GM21526 (cell line): ENCODE measurements around the gene C3orf70.

Source experiments
- ATAC-seq: cut with Tn5 transposase; IDR thresholded peaks from one replicate; pipeline ENCODE4 v1.9.1; 2021; ENCODE audit warnings: moderate library complexity; ENCODE audit not compliant: unreplicated experiment, low FRiP score

Gene C3orf70

DNA sequence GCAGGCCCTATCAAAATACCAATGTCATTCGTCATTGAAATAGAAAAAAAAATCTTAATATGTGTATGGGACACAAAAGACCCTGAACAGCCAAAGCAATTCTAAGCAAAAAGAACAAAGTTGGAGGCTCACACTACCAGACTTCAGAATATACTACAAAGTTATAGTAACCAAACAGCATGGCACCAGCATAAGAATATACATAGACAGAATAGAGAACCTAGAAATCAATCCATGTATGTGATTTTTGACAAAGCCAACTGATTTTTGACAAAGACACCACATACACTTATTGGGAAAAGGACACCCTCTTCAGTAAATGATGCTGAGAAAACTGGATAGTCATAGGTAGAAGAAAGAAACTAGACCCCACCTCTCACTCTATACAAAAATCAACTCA lies 95.0 kb downstream of the C3orf70 start:
- no peak for ATAC-seq

DNA sequence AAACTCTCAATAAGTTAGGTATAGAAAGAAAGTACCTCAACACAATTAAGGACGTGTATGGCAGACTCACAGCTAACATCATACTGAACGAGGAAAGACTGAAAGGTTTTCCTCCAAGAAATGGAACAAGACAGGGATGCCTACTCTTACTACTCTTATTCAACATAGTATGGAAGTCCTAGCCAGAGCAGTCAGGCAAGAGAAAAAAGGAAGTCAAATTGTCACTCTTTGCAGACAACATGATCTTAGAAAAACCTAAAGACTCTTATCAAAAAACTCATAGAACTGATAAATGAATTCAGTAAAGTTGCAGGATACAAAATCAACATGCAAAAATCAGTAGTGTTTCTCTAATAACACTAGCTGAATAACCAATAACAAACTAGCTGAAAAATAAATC lies 96.0 kb downstream of the C3orf70 start:
- no peak for ATAC-seq

DNA sequence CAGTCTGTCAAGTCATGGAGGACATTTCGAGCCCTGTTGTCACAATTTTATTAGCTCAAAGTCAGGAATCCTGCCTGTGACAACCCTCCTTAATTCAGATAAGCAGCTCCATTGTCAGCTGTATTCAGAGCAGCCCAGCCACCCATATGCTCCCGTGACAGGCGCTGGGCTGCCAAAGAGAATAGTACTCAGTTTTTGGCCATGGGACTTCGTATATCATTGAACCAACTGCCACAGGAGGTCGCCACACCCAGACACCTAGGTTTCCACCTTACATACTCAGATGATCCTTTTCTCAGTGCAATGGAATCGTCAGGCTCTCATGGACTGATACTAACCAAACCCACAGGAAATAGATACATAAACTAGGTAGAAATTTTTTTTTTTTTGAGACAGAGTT lies 100.2 kb downstream of the C3orf70 start:
- ATAC-seq = no peak

DNA sequence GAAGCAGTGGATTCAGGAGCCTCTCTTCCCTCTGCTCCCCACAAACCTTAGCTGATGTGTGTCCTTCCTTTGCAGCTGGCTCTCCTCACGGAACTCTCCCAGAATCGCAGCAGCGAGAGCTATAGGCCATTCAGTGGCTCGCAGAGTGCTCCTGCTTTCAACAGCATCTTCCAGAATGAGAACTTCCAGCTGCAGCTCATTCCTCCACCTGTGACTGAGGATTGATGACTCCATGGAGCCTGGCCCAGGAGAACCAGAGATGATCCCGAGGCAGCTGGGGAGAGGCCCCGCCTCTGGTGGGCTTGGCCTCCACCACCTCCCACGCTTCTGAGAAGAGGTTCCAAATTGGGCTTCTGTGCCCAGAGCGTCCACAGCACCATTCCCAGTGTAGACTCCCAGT lies 101.1 kb downstream of the C3orf70 start:
- ATAC-seq = no peak

DNA sequence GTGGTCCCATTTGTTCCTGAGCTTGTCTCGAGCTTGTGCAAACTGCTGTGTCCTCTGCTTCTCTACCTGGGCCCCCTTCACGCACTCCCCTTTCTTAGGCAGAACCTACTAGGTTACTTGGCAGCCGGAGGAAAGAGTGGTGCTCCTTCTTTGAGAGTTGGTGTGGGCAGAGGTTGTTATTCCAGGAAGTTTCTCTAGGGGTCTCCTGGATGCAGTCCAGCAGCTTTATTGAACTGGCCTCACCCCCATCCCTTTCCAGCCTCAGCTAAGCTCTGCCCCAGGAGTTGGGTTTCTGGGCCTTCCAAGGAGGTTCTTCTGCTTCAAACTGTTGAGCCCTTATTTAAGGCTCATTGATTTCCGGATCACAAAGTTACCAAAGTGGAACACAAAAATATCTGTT lies 103.2 kb downstream of the C3orf70 start:
- no peak for ATAC-seq

DNA sequence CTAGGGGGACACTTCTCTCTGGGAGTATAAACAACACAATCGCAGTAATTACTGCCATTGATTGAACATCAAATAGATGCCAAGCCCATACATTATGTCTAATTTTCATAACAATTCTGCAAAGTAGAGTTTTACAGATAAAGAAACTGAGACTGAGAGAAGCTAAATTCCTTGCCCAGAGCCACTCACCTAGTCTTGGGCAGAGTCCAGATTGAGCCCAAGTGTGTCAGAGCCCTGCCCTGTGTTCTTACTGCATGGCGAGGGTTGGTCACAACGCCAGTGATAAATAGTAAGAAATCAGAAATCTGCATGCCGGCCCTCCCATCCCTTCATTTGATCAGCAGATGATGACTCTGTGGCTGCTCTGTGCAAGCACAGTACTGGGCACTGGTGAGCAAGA lies 106.3 kb downstream of the C3orf70 start:
- ATAC-seq = no peak

DNA sequence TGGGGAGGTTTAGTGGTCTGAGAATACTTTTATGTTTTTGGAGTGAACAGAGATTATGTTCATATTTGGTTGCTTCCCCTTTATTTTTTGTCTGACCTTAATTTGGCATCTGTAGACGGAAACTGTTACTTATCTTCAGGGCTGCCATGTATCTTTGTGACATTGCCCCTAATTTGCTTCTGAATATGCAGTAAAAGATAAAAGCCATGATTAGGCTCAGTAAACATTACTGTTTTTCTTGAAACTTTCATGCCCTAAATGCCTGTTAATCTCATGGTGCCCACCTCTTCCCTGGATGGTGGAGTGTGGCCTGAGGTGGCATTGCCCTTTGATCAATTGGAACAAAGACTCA lies 106.7 kb downstream of the C3orf70 start:
- no peak for ATAC-seq

DNA sequence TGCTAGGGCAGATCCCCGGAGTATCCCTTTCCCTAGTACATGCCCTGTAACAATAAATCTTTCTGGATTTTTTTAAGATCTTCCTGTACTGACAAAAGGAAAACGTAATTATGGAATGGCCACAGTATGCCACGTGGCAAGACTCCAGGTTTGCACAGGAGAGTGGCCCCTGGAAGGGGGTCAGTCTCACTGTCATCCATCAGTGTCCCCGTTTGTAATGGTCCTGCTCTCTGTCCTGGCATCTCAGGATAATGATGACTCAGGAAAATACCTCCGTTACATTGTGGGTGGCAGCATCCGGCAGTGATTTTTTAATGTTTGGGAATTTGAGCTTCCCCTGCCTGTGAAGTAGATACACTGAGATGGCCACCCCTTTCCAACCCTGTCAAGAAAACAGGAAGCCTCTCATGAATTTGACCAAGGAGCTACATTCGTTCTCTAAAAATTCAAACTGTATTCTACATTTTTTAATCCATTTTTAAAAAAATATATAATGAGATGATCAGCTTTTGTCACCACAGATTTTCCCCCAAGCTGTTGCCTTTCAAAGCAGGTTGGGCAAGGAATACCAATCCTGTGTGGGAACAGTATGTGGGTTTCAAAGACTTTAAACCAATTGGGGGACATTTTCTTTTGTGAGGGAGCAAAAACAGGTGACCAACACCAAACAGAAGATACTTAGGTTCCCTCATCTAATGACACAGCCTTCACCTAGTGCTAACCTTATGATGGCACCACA lies 110.4 kb downstream of the C3orf70 start:
- no peak for ATAC-seq

DNA sequence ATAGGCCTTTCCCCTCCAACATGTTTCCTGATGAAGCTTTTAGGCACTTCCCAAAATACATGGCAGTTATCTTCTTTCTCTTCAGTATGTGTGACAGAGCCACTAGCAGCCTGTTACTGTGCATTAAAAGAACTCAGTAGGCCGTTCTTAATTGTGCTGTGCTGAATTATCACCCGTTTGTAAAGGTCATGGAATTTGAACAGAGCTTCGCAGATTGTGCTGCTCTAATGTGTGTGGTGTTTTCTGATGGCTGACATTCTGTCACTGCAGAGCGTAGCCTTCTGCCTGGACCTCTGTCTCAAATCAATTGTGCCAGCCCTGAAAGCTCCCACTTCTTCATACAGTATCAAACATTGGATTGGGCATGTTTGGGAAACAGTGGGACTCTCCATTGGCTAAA lies 111.3 kb downstream of the C3orf70 start:
- no peak for ATAC-seq

DNA sequence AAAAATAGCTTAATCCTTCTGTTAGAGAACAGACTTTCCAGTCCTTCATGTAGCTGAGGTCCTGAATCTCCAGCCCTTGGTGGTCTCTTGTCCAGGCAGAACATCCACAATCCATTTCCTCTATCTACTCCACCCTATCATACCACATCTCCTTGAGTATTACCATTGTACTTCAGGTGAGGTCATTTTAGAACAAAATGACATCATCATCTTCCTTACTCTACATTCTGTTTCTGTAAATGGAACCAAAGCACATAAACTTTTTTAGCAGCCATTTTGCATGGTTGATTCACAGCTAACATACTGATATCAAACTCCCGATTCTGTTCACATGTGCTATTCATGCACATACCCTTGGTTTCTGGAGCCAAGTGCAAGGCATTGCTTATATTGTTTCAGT lies 112.4 kb downstream of the C3orf70 start:
- no peak for ATAC-seq

DNA sequence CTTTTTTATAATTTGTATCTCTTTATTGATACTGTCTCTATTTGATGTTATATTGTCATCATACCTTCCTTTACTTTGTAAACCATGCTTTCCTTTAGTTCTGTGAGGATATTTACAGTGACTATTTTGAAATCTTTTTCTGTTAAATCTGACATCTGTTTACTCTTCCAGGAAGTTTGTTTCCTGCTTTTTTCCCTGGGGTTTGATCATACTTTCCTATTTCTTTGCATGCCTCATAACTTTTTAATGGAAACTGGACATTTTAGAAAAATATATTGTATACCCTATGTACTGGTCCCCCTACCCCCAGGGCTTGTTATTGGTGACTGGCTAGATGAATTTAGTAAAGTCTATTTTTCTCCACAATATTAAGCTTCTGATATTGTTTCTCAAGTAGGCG lies 115.1 kb downstream of the C3orf70 start:
- ATAC-seq = no peak

DNA sequence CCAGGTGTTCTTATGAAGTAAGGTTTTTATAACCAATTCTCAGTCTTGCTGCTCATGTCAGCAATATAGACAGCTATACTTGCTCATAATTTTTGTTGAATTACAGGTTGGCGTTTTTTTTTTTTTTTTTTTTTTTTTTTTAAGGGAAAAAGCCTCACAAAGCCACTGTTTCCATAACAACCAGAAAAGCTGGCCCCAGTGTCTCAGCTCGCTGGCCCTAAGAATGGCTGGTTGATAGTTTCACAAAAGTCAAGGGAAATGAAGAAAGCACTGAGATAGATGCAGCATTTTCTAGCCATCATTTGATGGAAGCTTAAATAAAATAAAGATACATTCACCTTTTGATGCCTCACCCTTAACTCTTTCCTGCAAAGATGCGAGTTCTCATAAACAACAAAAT lies 121.9 kb downstream of the C3orf70 start:
- ATAC-seq = no peak

DNA sequence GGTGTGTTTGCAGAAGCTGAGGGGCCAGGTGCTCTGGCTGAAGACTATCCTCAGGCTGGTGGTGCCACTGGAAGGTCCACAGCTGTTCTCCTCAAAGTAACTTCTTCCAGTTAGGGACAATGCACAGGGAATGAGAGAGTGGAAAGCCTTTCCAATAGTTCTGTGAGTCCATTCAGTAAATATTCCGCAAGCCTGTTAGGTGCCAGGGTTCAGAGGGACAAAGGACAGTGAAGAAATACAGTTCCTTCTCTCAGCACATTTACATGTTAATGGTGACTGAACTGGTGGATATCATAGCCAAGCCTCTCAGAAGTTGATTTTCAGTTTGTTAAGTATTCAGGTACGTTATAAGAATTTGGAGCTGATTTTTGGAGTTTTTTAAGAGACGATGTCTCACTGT lies 122.5 kb downstream of the C3orf70 start:
- ATAC-seq = no peak

DNA sequence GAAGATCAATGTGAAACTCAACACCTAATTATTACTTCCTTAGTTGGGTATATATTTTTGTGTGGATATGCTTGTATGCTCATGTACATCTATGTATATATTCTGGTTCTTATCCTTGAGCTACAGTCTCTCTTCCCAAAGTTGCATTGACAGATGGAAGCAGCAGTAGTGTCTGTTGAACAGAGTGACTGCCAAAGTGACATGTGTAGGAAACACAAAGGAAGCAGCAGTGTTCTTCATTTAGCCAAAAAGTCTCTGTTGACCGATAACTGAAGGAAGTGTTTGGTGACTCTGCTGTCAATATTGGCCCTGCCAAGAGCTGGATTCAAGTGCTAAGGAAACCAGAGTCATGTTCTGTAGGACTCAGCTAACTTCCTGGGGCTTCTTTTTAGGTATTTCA lies 123.8 kb downstream of the C3orf70 start:
- ATAC-seq = no peak

DNA sequence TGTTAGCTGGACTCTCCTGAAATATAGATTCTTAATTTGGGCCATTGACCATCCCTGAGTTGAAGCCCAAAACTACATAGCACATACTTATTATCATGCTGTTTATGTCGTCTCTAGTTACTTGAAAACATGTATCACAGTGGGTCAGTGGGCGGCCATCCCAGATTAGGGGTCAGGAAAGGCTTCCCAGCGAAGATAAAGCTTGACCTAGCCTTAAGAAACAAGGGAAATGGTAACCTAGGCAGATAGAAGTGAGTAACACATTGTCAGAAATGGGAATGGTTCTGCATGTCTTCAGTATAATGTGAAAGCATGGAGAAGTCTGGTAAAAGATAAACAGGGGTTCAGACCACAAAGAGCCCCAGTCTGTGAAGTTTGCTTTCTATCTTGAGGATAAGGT lies 124.7 kb downstream of the C3orf70 start:
- no peak for ATAC-seq
